ENCODE measurements around the gene ZNF341. TPM values are rescaled to one million over a fixed set of nuclear protein-coding genes. Genes with fewer than 3 reads are reported as not detected.

Gene ZNF341
- total and polyA plus RNA-seq, 4 donors = 2.1 to 4.3 (median 3.4) TPM

DNA sequence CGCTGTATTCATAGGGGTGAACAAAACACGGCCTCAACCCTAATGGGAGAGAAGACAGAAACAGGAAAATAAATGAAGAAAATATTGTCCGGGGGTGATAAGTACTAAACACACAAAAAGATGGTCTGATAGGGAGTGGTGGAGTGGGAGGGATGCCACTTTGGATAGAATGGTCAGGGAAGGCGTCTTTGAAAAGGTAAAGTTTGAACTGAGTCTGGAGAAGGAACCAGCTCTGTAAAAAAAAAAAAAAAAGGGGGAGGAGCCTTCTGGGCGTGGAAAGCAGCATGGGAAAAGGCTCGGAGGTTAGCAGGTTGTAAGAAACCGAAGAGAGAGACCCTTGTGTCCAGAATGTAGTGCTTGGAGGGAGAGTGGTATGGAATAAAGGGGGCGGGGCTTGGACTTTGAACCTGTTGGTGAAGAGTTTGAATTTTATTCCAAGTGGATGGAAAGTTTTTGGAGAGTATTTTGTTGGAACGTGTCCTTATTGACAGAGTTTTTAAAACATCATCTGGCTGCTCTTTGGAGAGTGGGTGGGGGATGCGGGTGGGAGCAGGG, 81.2 kb downstream of the ZNF341 start:
- no peaks in the 10 kb centered on the region for H3K27me3 ChIP-seq (ENCODE audit: control insufficient read depth in 3 of 3, insufficient read depth in 3 of 3, low read length in 2 of 3)
- DNase-seq = peak in 2 of 3 donors; percentile 39 to 61
- WGBS, 2 donors = 31 to 38% methylated on average over 10 of the region's 10 CpGs
- peak overlapping the region; percentile 86 to 93 for H3K27ac ChIP-seq (ENCODE audit: low read depth in 1 of 2, low read length in 1 of 2)
- H3K9ac ChIP-seq (ENCODE audit: insufficient read depth in 1 of 2, low read length in 2 of 2) = peak overlapping the region in 1 of 2 donors; percentile 92
- peak overlapping the region; percentile 28 for H3K4me3 ChIP-seq
- peaks cover 13 to 28% (median 18%) of the 10 kb centered on the region in 5 donors for H3K4me1 ChIP-seq (ENCODE audit: control insufficient read depth in 5 of 5, insufficient read depth in 5 of 5, low read length in 5 of 5)
- peaks cover 0 to 5% (median 0%) of the 10 kb centered on the region in 4 donors for H3K36me3 ChIP-seq (ENCODE audit: control insufficient read depth in 4 of 4, insufficient read depth in 4 of 4, low read length in 4 of 4)
- H3K9me3 ChIP-seq (ENCODE audit: control insufficient read depth in 4 of 4, insufficient read depth in 3 of 4, low read length in 3 of 4) = no peaks in the 10 kb centered on the region
- TF ChIP-seq, protein P1, sequence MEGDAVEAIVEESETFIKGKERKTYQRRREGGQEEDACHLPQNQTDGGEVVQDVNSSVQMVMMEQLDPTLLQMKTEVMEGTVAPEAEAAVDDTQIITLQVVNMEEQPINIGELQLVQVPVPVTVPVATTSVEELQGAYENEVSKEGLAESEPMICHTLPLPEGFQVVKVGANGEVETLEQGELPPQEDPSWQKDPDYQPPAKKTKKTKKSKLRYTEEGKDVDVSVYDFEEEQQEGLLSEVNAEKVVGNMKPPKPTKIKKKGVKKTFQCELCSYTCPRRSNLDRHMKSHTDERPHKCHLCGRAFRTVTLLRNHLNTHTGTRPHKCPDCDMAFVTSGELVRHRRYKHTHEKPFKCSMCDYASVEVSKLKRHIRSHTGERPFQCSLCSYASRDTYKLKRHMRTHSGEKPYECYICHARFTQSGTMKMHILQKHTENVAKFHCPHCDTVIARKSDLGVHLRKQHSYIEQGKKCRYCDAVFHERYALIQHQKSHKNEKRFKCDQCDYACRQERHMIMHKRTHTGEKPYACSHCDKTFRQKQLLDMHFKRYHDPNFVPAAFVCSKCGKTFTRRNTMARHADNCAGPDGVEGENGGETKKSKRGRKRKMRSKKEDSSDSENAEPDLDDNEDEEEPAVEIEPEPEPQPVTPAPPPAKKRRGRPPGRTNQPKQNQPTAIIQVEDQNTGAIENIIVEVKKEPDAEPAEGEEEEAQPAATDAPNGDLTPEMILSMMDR (IDR thresholded peaks at IDR 0.05; ENCODE audit: control extremely low read depth, extremely low read depth) = no peak
- no peak for ATAC-seq (ENCODE audit: insufficient read depth, low FRiP score)

DNA sequence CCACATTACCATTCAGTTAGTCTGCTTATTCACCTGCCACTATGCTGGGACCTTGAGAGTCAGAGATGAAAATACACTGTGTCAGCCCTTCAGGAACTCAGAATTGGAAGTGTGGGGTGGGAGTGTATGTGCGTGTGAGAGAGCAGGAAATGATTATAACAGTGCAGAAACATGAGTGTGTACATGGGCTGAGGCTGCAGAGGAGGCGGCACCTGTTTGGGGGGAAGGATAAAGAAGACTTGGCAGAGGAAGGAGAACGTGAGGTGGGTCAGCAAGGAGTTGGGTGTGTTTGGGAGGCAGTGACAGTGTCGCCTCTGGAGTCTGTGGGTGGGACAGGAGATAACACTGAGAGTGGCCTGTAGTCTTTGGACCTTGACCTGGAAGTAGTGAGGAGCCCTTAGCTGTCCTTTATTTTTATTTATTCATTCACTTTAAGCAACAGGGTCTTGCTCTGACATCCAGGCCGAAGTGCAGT, 82.5 kb downstream of the ZNF341 start:
- peaks cover 16 to 29% (median 21%) of the 10 kb centered on the region in 5 donors for H3K4me1 ChIP-seq (ENCODE audit: control insufficient read depth in 5 of 5, insufficient read depth in 5 of 5, low read length in 5 of 5)
- no peaks in the 10 kb centered on the region for H3K27me3 ChIP-seq (ENCODE audit: control insufficient read depth in 3 of 3, insufficient read depth in 3 of 3, low read length in 2 of 3)
- peak overlapping the region in 1 of 2 donors; percentile 44 for H3K27ac ChIP-seq (ENCODE audit: low read depth in 1 of 2, low read length in 1 of 2)
- peak overlapping the region in 1 of 2 donors; percentile 26 for H3K9ac ChIP-seq (ENCODE audit: insufficient read depth in 1 of 2, low read length in 2 of 2)
- peak in 1 of 3 donors; percentile 25 for DNase-seq
- ATAC-seq (ENCODE audit: insufficient read depth, low FRiP score) = no peak
- H3K9me3 ChIP-seq (ENCODE audit: control insufficient read depth in 4 of 4, insufficient read depth in 3 of 4, low read length in 3 of 4) = no peaks in the 10 kb centered on the region
- TF ChIP-seq, protein P1 (IDR thresholded peaks at IDR 0.05; ENCODE audit: control extremely low read depth, extremely low read depth) = no peak
- WGBS, 2 donors = 33 to 44% methylated on average over 5 of the region's 5 CpGs
- peaks cover 0 to 5% (median 0%) of the 10 kb centered on the region in 4 donors for H3K36me3 ChIP-seq (ENCODE audit: control insufficient read depth in 4 of 4, insufficient read depth in 4 of 4, low read length in 4 of 4)
- H3K4me3 ChIP-seq = no peak overlapping the region

DNA sequence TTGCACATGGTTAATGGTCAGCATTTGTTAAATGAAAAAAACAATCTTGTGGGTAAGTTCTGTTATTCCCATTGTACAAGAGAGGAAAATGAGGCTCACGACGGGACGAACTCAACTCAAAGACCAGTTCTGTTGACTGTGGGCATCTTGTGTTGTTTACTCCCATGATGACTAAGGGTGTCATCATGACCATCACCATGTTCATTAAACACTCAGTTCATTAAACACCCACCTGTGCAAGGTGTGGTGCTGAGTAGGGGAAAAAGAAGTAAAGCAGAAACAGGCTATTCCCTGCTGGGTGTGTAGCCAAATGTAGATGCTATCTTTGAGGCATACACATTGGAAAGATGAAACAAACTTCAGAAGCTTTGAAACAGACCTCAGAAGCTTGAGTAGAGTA, 83.9 kb downstream of the ZNF341 start:
- Histone ChIP-seq H3K4me1 (ENCODE audit: control insufficient read depth in 5 of 5, insufficient read depth in 5 of 5, low read length in 5 of 5) (peaks cover 16 to 33% (median 21%) of the 10 kb centered on the region in 5 donors), H3K9ac (ENCODE audit: insufficient read depth in 1 of 2, low read length in 2 of 2) (no peak overlapping the region), H3K27me3 (ENCODE audit: control insufficient read depth in 3 of 3, insufficient read depth in 3 of 3, low read length in 2 of 3) (no peaks in the 10 kb centered on the region), H3K9me3 (ENCODE audit: control insufficient read depth in 4 of 4, insufficient read depth in 3 of 4, low read length in 3 of 4) (no peaks in the 10 kb centered on the region), H3K36me3 (ENCODE audit: control insufficient read depth in 4 of 4, insufficient read depth in 4 of 4, low read length in 4 of 4) (peaks cover 0 to 5% (median 0%) of the 10 kb centered on the region in 4 donors), H3K4me3 (no peak overlapping the region), H3K27ac (ENCODE audit: low read depth in 1 of 2, low read length in 1 of 2) (no peak overlapping the region)
- no peak for ATAC-seq (ENCODE audit: insufficient read depth, low FRiP score)
- no peak for DNase-seq
- TF ChIP-seq, protein P1 (IDR thresholded peaks at IDR 0.05; ENCODE audit: control extremely low read depth, extremely low read depth) = no peak
- 92 to 94% methylated on average over 3 of the region's 3 CpGs for WGBS, 2 donors

Data from lung (tissue), 12 donors.